Stimulated activated CD4-positive, alpha-beta T cell treated with anti-CD3 and anti-CD28 coated beads, Interleukin-1b, Interleukin-23, amount 100 ng/mL, for 4 hours (primary cell): ENCODE data around the gene UBL4B.
"Not testable (repeated sequence)": the region's sequence is repeated elsewhere in the genome, so short reads cannot be mapped to it uniquely, and the experiment has no call there.

Experiments used
- DNase-seq, 2 donors: peaks; one replicate each; pipeline ENCODE4 v3.0.0-alpha.2; 2020; ENCODE audit warnings: low read depth in 2 of 2

The UBL4B gene, protein sequence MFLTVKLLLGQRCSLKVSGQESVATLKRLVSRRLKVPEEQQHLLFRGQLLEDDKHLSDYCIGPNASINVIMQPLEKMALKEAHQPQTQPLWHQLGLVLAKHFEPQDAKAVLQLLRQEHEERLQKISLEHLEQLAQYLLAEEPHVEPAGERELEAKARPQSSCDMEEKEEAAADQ

DNA sequence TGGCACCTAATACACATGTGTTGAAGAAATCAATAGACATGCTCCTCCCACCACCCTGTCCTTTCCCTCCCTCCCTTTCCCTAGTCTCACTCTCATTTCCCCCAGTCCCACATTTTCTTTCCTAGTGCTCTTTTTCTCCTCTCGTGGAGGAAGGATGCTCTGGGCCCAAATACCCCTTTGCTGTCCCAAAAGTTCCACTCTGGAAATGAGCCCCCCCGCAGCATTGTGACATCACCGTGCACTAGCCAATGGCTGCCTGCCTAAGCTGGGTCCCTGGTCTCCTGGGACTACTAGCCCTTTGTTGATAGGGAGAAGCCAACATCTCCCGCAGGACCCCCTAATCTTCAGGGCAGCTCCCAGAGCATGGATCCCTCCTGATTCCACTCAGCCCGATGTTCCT, at the start of gene UBL4B:
UBL4B (plus strand) TSS at position 301 of the 400 bp plus-strand sequence; CDS start at position 393, 92 bp downstream.
- DNase-seq, result no peak

DNA sequence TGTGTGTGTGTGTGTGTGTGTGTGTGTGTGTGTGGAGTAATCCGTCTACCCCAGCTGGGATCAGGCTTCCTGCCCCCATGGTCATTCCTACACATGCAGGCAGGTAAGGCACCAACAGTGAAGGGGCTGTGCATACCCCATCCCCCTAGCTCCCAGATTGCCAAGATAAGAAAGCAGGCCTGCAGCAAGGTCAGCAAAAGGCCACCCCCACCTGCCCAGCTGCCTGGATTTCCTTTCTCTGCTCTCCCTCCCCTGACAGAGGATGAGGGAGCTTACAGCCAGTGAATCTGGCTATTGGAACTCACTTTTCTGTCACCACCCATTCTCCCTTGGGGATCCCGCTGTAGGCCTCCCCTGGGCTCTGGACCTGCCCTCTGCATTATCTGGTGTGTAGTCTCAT, 49.6 kb upstream of the UBL4B start:
- DNase-seq, result no peak

DNA sequence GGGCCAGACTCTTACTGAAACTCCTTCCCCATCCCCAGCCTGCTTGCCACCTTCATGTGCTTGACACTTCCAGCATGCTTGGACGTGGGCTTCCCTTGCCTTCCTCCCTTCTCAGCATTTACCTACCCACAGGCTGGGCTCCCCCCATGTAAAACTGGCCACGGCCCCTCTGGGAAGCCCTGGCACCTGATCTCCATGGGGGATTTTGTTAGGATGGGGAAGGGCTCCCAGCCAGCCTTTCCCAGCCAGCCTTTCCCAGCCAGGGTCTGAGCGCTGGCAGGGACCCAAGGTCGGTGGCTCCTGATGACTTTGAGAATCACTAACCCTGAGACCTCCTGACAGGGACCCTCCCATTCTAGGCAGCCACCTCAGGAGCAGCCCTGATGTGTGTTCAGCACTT, 48.5 kb upstream of the UBL4B start:
- no peak for DNase-seq

DNA sequence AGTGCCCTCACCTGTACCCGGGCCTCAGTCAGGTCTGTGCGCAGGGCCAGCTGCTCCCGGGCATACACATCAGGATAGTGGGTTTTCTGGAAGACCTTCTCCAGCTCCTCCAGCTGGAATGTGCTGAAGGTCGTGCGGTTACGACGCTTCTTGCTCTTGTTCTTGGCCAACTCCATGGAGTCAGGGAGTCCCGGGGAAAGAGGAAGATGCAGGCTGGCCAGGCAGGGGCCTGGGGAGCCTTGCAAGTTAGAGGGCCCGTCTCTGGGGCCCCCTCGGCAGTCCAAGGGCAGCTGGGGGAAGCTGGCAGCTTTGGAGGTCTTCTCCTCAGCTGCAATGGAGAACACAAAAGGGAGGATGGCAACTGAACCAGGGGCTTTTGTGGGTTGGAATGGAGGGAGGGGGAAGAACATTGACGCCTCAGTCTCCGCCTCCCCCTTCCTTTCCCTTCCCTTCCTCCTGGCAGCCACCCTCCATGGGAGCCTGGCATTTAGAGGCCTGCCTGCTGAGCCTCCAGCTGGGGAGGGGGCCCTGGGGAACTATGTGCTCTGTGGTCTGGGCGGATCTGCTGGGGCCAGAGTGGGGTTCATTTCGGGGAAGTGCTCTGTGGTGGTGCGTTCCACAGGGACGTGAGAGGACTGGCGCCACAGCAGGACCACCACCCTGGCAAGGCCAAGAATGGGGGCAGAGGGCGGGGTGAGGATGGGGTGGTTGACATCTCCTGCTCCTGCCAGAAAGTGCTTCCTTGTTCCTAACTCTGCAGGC, 47.5 kb upstream of the UBL4B start:
- DNase-seq, result no peak

DNA sequence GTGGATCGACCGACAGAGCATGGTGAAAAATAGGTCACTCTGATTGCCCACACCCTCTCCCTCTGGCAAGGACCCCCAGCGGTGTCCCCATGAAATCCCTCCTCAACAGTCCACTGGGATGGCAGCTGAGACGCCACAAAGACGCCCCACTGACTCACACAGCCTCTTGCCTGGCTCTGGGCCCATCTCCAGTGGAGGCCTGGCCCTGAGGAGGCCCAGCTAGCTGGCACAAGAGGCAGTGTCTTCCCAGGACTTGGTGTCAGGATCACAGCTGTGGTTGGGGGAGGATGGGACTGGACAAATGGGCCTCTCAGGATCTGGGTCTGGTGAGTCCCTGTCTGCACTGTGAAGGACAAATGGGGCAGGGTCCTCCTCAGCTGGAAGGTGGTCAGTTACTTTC, 46.4 kb upstream of the UBL4B start:
- no peak for DNase-seq

DNA sequence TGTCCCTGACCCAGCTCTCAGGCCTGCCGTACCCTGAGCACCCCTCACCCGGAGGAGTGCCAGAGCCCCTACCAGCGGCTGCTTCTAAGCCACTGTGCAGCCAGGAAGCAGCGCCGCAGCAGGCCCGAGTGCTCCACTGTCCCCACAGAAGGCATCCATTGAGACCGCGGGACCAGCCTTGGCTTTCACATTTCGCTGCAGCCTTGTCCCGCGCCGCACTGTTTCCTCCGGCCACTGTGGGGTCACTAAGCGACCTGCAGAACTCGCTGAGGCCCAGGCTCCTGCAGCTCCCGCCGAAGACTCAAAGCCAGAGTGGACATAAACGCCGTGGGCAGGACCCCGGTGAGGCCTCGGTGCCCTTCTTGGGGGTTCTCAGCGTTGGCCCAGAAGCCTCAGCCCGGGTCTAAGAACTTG, 44.8 kb upstream of the UBL4B start:
- DNase-seq, result no peak

DNA sequence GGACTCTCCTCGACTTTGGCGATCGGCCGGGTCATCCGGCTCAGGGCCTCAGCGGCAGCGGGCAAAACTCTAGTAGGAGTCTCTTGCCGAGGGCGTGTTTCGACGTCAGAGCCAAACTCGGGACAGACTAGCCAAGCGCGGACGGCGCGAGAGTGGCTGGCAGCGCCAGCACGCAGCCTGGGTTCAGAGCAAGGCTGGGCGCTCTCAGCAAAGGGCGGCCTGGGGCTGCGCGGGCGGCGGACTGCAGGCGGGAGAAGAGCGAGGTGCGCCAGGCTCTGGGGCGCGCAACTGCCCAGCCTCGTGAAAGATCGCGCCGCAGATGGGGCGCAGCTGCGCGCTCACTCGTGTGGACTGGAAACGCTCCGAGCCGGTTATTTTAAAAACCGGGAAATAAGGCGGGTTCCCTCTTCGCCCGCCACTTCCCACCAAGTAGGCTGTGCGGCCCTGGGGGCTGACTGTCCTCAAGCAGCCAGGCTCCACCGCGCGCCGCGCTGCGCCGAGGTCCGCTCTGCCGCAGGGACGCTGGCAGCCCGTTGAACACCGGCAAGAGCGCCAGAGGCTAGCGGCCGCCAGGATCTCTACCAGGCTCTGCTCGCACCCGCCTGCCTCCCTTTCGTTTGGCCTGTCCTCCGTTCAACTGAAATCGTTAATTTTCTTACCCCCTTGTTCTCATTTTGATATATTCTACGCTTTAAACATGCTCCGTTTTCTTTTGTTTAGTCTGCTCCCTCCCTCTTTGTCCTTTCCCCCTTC, 44.2 kb upstream of the UBL4B start:
- no peak for DNase-seq

DNA sequence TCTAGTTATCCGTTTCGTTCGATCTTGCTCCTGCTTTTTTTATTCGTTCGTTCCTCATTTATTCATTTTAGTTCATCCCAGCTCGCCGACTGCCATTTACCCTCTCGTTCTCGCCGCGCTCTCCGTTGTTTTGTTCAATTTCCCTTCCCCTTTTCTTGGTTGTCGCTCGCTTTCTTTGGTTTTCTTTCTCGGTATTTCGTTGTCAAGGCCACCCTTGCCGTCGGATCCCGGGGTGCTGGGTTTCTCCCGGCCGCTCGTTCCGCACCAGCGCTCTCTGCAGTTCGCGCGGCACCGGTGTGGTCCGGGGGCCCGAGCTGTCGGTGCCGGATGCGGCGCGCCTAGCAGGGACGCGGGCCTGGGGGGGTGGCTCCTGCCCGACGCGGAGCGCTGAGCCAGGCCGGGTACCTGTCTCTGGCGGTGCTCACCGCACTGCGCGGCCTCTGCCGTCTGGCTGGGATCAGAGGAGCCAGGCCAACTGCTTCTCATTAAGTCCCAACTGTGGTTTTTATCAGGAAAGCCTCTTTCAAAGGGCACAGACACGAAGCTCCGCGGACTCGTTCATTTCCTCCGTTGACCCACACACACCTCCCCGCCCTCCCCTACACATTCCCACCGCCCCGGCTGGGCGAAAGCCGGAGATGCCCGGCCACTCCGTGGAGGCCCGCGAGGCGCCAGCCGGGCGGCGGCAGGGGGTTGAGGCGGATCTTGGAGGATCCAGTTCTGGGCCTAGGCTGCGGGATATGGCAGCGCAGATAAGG, 43.4 kb upstream of the UBL4B start:
- no peak for DNase-seq

DNA sequence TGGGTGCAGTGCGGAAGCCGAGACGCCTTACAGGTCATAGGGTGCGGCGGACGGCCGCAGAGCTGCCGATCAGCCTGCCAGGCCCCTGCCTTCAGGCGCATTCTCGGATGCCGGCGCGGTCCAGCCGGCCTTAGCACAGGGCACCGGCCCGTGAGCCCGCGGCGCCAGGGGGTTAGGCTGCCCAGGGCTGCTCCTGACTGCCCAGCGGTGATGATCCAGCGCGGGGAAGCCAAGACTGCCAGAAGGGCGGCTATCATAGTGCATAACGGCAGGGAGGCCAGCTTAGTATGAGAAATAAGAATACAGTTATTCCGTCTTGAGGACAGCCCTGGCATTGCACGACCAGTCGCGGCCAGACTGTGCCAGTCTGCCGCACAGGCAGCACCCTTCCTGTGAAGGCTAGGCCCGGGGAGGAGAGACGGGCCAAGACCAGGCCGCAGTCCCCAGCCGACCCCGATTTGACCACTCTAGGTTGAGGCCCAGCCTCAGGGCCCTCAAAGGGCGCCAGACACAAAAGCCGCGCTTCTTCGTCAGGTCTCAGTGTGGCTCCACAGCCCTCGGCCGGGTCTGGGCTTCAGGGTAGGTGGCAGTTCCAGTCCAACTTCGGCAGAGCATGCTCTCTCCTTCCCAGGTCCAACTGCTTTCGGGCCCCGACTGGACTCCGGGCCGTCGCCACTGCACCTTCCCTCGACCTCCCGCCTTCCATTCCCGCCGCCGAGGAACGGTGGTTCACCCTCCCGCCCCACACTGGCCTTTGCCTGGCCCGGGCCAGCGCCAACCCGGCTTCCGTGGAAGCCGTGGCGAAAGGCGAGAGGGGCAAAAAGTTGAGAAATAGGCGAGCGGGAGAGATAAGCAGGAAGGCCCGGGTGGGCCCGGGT, 42.6 kb upstream of the UBL4B start:
- DNase-seq, result no peak

DNA sequence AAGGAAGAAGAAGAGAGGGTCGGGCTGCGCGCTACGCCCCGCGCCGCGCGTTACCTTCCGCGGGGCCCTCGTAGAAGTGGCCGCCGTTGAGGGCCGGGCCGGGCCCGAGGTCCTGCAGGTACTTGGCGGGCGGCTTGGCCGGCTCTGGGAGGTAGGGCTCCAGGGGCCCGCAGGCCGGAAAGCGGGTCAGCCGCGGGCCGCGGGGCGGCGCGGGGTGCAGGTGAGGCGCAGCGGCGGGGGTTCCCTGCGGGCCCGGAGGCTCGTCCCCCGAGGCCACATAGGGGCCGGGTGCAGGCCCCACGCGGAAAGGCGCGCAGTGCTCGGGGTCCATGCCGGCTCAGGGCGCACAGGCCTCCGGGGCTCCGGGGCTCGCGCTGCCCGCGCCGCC, 42.0 kb upstream of the UBL4B start:
- no peak for DNase-seq

DNA sequence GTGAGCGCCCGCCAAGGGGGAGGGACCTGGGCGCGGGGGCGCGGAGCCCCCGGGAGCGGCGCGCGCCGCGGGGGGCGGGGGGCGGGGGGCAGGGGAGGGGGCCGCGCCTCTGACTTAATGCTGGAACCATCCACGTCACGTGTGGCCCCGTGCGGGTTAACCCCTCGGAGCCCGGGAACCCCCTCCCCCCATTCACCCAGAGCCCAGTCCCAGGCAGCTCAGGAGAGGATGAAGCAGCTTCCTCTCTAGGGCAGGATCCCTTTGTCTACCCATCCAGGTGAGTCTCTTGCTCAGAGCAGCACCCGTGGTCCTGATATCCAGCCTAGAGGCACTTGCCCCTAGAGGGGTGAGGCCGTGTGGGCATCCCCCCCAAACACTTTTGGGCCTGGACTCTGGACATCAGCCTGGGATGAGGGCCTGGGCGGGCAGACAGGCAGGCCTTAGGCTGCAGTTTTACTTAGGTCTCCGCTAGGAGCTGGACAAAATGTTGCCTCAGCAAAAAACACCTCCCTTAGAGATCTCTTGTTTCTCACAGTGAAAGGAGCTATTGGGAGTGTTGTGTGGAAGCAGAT, 41.5 kb upstream of the UBL4B start, which contains the start of gene ALX3:
ALX3 (minus strand) TSS at position 2 of the 572 bp plus-strand sequence. CDS start 60 bp downstream, outside the sequence.
- no peak for DNase-seq

DNA sequence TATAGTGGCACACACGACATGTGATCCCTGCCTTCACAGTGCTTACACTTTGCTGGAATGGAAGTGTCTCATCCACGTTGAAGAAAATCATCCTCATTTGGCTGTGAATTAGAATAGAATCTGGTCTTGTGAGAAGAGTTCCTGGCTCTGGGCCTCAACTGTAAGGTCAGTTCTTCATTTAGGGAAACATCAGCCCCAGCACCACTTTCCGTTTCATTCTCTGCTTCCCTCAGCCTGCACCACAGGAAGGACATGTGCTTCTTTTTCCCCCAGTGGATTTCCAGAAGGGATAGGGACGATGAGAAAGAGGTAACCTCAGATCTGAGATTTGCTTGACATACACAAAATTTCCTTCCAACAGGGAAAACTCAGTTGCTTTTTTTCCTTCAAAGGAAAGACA, 38.1 kb upstream of the UBL4B start:
- no peak for DNase-seq

DNA sequence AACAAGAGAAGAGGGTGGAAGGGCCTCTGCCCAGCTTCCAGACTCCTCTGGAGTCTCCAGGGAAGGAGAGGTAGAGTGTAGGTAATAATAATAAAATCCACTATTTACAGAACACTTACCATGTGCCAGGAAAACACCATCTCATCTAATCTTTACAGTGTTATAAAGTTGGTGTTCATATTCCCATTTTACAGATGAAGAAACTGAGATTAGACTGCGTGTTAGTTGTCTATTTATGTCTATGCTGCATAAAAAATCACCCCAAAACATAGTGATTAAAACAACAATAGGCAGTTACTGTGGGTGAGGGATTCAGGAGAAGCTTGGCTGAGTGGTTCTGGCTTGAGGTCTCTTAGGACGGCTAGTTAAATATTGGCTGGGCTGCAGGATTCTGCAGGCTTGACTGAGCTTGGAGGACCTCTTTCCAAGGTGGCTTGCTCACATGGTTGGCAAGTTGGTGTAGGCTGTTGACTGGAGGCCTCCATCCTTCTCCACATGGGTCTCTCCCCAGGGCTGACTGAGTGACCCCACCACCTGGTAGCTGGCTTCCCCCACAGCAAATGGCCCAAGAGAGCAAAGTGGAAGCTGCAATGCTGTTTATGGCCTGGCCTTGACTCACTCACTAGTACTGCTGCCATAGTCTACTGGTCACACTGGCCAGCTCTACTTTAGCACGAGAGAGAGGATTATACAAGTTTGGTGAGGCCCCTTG, 35.3 kb upstream of the UBL4B start:
- no peak for DNase-seq

DNA sequence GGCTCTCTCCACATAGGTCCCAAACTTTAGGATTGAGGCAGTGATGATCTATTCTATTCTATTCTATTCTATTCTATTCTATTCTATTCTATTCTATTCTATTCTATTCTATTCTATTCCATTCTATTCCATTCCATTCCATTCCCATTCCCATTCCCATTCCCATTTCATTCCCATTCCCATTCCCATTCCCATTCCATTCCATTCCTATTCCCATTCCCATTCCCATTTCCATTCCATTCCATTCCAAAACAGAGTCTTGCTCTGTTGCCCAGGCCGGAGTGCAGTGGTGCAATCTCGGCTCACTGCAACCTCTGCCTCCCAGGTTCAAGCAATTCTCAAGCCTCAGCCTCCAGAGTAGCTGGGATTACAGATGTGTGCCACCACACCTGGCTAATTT, 32.2 kb upstream of the UBL4B start:
- not testable (repeated sequence) for DNase-seq

DNA sequence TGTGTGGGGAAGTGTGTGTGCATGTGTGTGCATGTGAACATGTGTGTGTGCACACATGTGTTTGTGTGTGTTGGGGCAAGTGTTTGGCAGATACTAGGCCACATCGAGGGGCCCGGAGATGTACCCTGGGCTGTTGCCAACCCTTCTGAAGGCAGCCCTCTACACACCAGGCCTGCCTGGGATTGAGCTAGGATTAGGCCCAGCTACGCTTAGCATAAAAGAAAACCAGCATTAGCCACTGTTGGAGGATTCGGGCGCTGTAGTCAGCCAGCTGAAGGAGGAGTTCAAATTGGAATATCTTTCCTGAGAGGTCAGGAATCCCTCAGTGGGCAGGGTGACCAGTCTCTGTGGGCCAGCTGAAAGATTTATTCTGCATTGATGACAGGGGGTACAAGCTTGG, 31.2 kb upstream of the UBL4B start:
- no peak for DNase-seq

DNA sequence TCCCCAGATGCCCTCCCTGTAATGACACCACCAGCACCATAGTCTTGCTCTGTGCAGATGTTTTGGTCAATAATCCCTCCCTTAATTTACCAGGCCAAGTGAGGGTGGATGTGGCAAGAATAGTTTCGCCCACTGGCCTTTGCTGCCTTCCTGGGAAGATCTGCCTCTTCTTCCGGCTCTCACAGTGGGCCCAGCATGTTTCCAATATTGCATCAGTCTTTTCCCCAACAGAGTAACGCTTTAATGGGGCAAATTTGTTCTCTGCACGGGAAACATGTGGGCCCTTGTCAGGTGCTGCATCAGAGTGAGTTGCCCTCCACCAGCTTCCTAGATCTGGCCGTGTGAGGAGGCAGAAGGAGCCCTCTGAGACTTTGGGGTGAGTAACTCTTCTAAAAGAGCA, 29.8 kb upstream of the UBL4B start:
- no peak for DNase-seq

DNA sequence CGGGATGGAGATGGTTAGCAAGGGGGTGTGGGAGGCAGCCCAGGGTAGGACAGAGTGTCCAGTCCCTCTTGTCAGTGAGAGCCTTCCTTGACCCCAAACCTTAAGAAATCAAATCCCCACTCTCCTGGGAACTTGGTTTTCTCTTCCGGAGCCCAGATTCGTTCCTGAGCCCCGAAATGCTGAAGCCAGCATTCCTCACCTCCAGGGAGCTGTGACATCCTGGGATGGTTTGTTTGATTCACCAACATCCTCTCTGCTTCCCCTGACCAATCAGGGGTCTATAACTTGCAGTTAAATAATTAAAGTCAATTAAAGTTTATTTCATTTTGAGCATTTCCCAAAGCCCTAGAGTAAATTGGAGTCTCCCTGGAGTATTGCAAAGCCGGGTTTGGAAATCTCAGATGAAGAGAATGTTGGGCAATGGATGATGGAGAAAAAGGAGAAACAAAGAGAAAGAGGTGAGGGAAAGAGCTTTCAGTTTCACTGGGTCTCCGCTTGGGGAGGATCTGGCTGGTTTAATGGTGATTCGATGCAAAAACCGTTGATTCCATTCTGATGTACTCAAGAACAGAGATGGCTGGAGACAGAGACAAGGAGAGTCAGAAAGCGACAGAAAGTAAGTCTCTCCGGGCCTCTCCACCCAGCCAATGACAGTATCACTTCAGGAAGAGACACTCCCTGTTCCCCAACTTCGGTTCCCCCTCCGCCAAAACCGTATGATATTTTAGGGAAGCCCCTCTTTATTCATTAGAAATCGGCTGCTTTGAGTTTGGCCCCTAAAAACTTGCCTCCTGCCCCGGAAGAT, 29.0 kb upstream of the UBL4B start:
- DNase-seq, result no peak

DNA sequence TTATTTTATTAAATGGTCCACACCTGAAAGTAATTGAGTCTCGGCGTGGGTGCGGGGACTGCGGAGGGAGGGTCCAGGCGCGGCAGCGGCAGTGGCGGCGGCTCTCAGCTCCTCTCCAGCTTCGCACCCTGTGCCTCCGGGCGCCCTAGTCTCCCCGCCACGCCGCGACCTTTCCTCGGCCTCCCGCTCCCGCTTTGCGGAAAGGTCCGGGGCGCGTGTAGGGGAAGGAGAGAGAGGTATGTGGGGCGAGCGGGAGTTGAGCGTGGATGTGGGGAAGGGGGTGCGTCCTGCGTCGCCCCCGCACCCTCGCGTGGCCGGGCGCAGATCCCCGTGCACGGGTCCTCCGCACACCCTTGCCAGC, 28.4 kb upstream of the UBL4B start:
- DNase-seq, result no peak
